NCI-H2227 treated with DMSO at 0.1 percent for 48 hours (cell line): Measurements from ENCODE around the gene LIMK1.
"Not testable (repeated sequence)": the region's sequence is repeated elsewhere in the genome, so short reads cannot be mapped to it uniquely, and the experiment has no call there.

Experiments used
- DNase-seq: peaks from one replicate; lab custom pipeline; 2025; lab: John Stamatoyannopoulos, UW

Gene LIMK1

DNA sequence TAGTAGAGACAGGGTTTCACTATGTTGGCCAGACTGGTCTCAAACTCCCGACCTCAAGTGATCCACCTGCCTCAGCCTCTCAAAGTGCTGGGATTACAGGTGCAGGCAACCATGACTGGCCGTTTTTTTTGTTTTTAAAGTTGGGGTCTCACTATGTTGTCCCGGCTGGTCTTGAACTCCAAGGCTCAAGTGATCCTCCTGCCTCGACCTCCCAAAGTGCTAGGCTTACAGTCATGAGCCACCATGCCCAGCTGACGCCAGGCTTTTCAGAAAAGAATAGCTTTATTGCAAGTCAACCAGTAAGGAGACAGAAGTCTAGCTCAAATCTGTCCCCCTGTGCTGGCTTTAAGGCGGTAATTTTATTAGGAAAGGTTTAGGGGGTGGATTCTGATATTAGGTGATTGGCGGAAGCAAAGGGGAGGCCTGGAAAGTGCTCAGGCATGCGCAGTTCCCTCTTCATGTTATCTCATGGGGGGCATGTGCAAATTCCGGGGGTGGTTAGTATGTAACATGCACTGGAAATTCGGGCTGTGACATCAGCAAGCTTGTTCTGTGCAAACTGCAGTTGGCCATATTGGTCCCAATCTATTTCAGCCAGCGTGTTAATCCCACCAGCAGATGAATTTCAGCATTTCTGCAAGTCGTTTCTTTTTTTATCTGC lies 42.7 kb downstream of the LIMK1 start:
- DNase-seq = no peak

DNA sequence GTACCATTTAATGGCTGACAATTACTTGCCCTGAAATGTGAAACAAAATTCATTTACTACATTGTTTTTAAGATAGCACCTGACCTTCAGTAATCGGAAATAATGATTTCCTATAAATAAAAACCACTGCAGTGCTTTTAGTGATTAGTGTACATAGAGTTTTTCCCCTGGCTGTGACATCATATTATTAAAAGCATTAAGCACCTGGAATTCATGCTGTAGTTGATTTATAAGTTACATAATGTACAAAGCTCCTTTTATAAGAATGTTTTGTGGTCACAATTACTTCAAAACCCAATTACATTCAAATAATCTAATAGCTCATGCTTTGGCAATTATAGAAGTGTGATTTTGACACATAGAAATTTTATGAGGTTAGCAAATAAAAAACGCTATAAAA lies 46.3 kb downstream of the LIMK1 start:
- no peak for DNase-seq

- no peak for DNase-seq
These were observed 46.9 kb downstream of the LIMK1 start for GRCh38 chr7:74130518-74130917.

GRCh38 chr7:74134117-74134620 lies 50.6 kb downstream of the LIMK1 start:
- DNase-seq = no peak

DNA sequence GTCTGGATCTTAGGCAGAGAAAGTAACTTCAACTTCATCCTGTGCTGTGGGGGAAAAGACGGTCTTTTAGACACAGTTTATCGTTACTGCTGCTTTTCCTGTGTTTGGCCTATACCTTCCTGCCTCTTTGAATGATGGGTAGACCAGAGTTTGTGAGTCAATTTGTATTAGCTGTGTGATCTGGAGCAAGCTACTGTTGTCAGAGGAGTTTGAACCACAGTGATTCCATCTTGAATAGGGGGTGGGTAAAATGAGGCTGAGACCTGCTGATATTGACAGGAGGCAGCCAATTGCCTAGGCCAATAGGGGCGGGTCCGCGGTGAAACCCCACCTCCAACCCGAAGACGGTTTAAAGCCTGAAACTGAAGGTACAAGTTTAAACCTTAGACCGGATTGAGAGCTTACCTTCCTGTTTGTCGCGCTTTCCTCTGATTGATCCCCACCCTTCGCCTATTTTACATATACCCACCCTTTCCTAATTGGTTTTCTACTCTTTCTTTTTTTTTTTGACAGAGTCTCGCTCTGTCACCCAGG lies 54.8 kb downstream of the LIMK1 start:
- DNase-seq = no peak

DNA sequence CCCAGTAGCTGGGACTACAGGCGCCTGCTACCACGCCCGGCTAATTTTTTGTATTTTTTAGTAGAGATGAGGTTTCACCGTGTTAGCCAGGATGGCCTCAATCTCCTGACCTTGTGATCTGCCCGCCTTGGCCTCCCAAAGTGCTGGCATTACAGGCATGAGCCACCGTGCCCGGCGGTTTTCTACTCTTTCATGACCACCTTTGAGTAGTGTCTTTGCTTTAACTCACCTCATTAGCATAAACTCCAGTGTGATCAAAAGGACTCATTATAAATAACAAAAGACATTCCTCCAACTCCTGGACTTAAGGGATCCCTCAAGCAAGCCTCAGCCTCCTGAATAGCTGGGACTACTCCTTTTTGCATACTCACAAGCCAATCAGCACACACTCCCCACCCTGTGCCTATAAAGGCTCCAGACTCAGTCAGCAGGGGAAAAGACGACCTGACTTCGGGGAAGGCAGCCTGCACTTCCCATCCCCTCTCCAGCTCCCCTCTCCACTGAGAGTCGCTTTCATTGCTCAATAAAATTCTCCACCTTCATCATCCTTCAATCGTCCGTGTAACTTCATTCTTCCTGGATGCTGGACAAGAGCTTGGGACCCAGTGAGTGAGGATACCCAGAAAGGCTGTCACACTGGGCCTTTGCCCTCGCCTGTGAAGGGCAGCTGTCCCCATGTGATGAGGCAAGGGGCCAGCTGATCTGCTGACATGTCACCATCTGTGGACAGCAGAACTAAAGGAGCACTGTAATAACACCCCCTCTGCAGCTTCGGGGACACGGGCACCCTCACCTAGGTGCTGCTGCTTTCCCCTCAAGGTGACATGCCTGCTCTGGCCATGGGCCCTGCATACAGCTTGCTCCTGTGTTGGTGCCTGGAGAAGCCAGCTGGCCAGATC lies 55.6 kb downstream of the LIMK1 start:
- no peak for DNase-seq

GRCh38 chr7:74141705-74142104 lies 58.1 kb downstream of the LIMK1 start:
- DNase-seq = no peak

DNA sequence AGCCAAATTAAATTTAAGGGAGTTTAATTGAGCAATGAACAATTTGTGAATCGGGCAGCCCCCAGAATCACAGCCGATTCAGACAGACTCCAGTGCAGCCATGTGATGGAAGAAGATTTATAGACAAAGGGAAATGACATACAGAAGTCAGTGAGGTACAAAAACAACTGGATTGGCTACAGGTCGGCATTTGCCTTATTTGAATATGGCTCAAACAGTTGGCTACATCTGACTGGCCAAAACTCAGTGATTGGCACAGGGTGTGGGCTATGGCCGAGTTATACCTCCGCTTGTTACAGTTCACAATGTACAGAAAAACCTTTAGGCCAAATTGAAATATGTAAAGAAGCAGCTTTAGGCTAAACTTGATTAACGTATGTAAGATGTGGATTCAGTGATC lies 59.8 kb downstream of the LIMK1 start:
- DNase-seq = no peak

- DNase-seq = no peak
These were observed 64.9 kb downstream of the LIMK1 start for GRCh38 chr7:74148491-74148890.

DNA sequence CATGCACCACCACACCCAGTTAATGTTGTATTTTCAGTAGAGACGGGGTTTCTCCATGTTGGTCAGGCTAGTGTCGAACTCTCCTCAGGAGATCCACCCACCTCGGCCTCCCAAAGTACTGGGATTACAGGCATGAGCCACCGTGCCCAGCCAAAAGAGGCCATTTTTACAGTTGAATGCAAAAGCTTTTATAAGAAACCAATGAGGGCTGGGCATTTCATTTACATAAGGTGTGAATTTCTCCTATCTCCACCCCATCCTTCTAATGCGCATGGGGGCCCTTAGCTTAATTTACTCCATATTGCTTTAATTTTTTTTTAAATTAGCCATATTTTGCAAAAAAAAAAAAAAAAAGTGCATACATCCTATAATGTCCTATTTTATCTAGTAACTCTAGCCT lies 65.5 kb downstream of the LIMK1 start:
- no peak for DNase-seq

DNA sequence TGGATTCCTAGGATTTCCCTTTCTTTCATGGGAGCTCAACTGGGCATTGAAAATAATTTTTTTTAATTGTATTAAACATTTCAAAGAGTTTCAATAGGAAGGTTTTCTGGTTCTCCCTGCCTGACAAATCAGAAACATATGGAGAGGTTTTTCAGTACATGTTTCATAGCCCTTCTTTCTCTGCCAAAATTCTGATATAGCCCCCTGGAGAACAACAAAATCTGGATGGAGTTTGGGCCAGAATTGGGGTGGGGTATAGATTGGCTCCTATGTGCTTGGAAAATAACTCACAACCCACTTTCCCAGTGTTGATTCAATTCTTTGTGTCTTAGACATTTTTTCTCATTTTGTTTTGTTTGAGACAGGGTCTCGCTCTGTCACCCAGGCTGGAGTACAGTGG lies 66.0 kb downstream of the LIMK1 start:
- no peak for DNase-seq

DNA sequence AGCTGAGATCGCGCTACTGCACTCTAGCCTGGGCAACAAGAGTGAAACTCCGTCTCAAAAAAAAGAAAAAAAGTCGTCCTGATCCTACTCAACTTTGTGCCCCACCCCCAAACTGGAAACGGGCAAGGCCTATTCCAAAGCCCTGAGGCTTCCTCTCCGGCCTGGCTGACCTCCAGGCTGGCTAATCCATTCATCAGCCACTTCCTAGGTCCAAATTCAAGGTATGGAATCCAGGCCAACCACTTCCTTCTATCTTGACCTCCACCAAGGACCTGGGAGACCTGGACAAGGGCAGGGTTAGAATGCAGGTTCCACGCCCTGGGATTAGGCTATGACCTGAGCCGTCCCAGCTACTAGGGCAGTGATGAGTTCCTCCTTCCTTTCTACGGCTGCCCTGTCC lies 70.1 kb downstream of the LIMK1 start:
- no peak for DNase-seq

DNA sequence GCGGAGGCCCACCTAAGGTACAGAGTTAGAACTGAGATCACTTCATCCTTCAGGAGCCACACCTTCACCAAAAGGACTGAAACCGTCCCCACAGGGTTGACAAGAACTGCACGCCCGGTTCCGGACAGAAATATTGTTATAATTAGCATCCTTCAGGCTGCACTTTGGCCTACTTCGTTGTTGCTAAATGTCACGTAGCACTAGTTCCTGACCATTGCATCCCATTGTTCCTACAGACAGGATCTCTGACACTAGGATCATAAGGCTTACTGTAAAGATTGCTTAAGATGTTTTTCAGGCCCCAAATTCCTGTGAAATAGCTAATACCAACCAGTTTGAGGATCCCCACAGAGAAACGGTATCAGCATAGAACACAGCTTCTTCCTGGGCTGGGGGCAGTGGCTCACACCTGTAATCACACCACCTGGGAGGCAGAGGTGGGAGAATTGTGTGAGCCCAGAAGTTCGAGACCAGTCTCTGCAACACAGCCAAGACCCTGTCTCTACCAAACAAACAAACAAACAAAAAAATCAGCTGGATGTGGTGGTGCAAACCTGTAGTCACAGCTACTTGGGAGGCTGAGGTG lies 72.3 kb downstream of the LIMK1 start:
- no peak for DNase-seq

DNA sequence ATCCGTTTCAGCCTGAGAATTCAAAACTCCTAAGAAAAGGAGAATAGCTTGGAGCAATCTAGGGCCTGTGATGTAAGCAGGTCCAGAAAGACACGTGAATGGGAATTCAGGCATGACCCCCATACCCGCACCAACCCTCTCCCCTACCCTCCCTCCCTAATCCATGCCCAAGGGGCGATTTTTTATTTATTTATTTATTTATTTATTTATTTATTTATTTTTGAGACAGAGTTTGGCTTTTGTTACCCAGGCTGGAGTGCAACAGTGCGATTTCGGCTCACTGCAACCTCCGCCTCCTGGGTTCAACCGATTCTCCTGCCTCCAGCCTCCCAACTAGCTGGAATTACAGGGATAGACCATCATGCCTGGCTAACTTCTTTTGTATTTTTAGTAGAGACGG lies 74.0 kb downstream of the LIMK1 start:
- no peak for DNase-seq

GRCh38 chr7:74164985-74165456 lies 81.4 kb downstream of the LIMK1 start:
- DNase-seq = no peak

DNA sequence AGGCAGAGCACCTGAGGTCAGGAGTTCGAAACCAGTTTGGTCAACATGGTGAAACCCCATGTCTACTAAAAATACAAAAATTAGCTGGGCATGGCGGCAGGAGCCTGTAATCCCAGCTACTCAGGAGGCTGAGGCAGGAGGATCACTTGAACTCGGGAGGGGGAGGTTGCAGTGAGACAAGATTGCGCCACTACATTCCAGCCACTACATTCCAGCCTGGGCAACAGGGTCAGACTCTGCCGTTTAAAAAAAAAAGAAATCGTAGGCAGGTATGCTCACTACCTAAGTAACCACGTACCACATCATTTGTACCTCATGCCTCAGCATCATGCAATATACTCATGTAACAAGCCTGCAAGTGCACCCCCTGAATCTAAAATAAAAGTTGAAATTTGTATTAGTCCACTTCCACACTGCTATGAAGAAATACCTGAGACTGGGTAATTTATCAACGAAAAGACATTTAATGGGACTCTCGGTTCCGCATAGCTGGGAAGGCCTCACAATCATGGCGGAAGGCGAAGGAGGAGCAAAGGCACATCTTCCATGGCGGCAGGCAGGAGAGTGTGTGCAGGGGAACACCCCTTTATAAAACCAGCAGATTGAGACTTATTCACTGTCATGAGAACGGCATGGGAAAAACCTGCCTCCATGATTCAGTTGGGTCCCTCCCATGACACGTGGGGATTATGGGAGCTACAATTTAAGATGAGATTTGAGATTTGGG lies 82.4 kb downstream of the LIMK1 start:
- DNase-seq = no peak

GRCh38 chr7:74167324-74167723 lies 83.7 kb downstream of the LIMK1 start:
- DNase-seq = not testable (repeated sequence)
